Chondrocyte (in vitro differentiated cells): ENCODE data around the gene NTSR2. TPM values are rescaled to one million over a fixed set of nuclear protein-coding genes. Genes with fewer than 3 reads are reported as not detected.

Source experiments
- DNase-seq: peaks from one replicate; pipeline ENCODE4 v3.0.0; 2021; ENCODE audit warnings: mixed read lengths, low spot score
- H3K27ac Mint-ChIP-seq: one replicate; pipeline ENCODE4 v1.8.0; 2021; ENCODE audit warnings: mild to moderate bottlenecking, moderate library complexity, mixed read lengths; ENCODE audit not compliant: unreplicated experiment
- H3K27me3 Mint-ChIP-seq: 2 replicates; pipeline ENCODE4 v1.8.0; 2021; ENCODE audit warnings: low read depth, mixed read lengths
- H3K36me3 Mint-ChIP-seq: 2 replicates; pipeline ENCODE4 v1.8.0; 2021; ENCODE audit warnings: low read depth, mixed read lengths
- H3K4me1 Mint-ChIP-seq: 2 replicates; pipeline ENCODE4 v1.8.0; 2021; ENCODE audit warnings: low read depth, mild to moderate bottlenecking, mixed read lengths
- H3K4me3 Mint-ChIP-seq: one replicate; pipeline ENCODE4 v1.8.0; 2021; ENCODE audit warnings: mild to moderate bottlenecking, moderate library complexity, mixed read lengths; ENCODE audit not compliant: unreplicated experiment
- H3K9me3 Mint-ChIP-seq: 2 replicates; pipeline ENCODE4 v1.8.0; 2021; ENCODE audit warnings: low read depth, mixed read lengths
- CTCF ChIP-seq: fragments of 200-600 bp; sonication (generic); IDR thresholded peaks from 2 replicates; pipeline ENCODE4 v1.5.0; 2021; ENCODE audit warnings: antibody characterized with exemption, mild to moderate bottlenecking, moderate library complexity
- total RNA-seq: library from RNA; stranded (reverse); gene quantifications from 3 replicates; pipeline ENCODE4 v1.2.1, GENCODE V29; 2021

NTSR2 gene
- total RNA-seq, 1 donor from 2014 or later = not detected

GRCh38 chr2:11615209-11615608, 54.8 kb downstream of the NTSR2 start:
- peaks cover 8% of the 10 kb centered on the region for H3K27me3 Mint-ChIP-seq
- no peak for TF ChIP-seq CTCF
- DNase-seq = no peak
- H3K4me3 Mint-ChIP-seq = no peak overlapping the region
- H3K36me3 Mint-ChIP-seq = no peaks in the 10 kb centered on the region
- peaks cover 2% of the 10 kb centered on the region for H3K4me1 Mint-ChIP-seq
- H3K9me3 Mint-ChIP-seq = no peaks in the 10 kb centered on the region
- no peak overlapping the region for H3K27ac Mint-ChIP-seq

GRCh38 chr2:11613297-11613696, 56.7 kb downstream of the NTSR2 start:
- no peak for DNase-seq
- no peak for TF ChIP-seq CTCF
- Mint-ChIP-seq H3K27me3 (peaks cover 8% of the 10 kb centered on the region), H3K4me1 (peaks cover 2% of the 10 kb centered on the region), H3K9me3 (no peaks in the 10 kb centered on the region), H3K36me3 (no peaks in the 10 kb centered on the region), H3K27ac (no peak overlapping the region), H3K4me3 (no peak overlapping the region)

GRCh38 chr2:11612553-11613215, 57.3 kb downstream of the NTSR2 start:
- Mint-ChIP-seq H3K9me3 (no peaks in the 10 kb centered on the region), H3K4me1 (peaks cover 2% of the 10 kb centered on the region), H3K27ac (no peak overlapping the region), H3K27me3 (peaks cover 8% of the 10 kb centered on the region), H3K36me3 (no peaks in the 10 kb centered on the region), H3K4me3 (no peak overlapping the region)
- no peak for DNase-seq
- TF ChIP-seq CTCF = no peak

- no peak overlapping the region for H3K27ac Mint-ChIP-seq
- H3K36me3 Mint-ChIP-seq = no peaks in the 10 kb centered on the region
- H3K4me3 Mint-ChIP-seq = no peak overlapping the region
- H3K4me1 Mint-ChIP-seq = peaks cover 2% of the 10 kb centered on the region
- peaks cover 4% of the 10 kb centered on the region for H3K27me3 Mint-ChIP-seq
- no peak for TF ChIP-seq CTCF
- no peaks in the 10 kb centered on the region for H3K9me3 Mint-ChIP-seq
- no peak for DNase-seq
Measured at GRCh38 chr2:11611251-11611650, 58.7 kb downstream of the NTSR2 start.

GRCh38 chr2:11610624-11611242, 59.3 kb downstream of the NTSR2 start:
- Mint-ChIP-seq H3K9me3 (no peaks in the 10 kb centered on the region), H3K27ac (no peak overlapping the region), H3K27me3 (peaks cover 3% of the 10 kb centered on the region), H3K36me3 (no peaks in the 10 kb centered on the region), H3K4me1 (peaks cover 2% of the 10 kb centered on the region), H3K4me3 (no peak overlapping the region)
- no peak for TF ChIP-seq CTCF
- DNase-seq = no peak

Other genes with a start within 250 kb of the NTSR2 start
- 14.2 to 17.7 TPM (median 15.1 TPM) in 3 replicates for gene E2F6, start 204.0 kb downstream of the NTSR2 start, total RNA-seq
- gene GREB1, start 136.2 kb downstream of the NTSR2 start, total RNA-seq = 0.52 to 2.2 TPM (median 1.6 TPM) in 3 replicates
- gene LPIN1, start 76.4 kb upstream of the NTSR2 start, total RNA-seq = 16.2 to 20.5 TPM (median 17.5 TPM) in 3 replicates